ACC112 (cell line): ENCODE measurements around the gene TADA3.

Experiments
- H2AFZ ChIP-seq: fragments of 200-600 bp; sonication (generic); one replicate; pipeline ENCODE4 v1.6.0; 2017; ENCODE audit warnings: antibody characterized with exemption, low read length; ENCODE audit not compliant: unreplicated experiment
- H3K27ac ChIP-seq: fragments of 200-600 bp; sonication (generic); 2 replicates; pipeline ENCODE4 v1.5.1; 2014; ENCODE audit warnings: low read depth, mild to moderate bottlenecking, antibody characterized with exemption, low read length, moderate library complexity
- H3K27me3 ChIP-seq: fragments of 200-600 bp; sonication (generic); 2 replicates; pipeline ENCODE4 v1.6.1; 2014; ENCODE audit warnings: mild to moderate bottlenecking, antibody characterized with exemption, low read length, moderate library complexity, mixed read lengths; ENCODE audit not compliant: insufficient read depth
- H3K36me3 ChIP-seq: fragments of 200-600 bp; sonication (generic); 2 replicates; pipeline ENCODE4 v1.6.1; 2016; ENCODE audit warnings: mild to moderate bottlenecking, antibody characterized with exemption, low read length, moderate library complexity, mixed read lengths; ENCODE audit not compliant: insufficient read depth
- H3K4me1 ChIP-seq: fragments of 200-600 bp; sonication (generic); one replicate; pipeline ENCODE4 v1.6.1; 2016; ENCODE audit warnings: low read length, mixed read lengths; ENCODE audit not compliant: insufficient read depth, unreplicated experiment, control insufficient read depth
- H3K4me3 ChIP-seq: fragments of 200-600 bp; sonication (generic); 2 replicates; pipeline ENCODE4 v1.5.1; 2014; ENCODE audit warnings: mild to moderate bottlenecking, low read depth, low read length
- H3K79me2 ChIP-seq: fragments of 200-600 bp; sonication (generic); one replicate; pipeline ENCODE4 v1.6.0; 2016; ENCODE audit warnings: low read length; ENCODE audit not compliant: control insufficient read depth, unreplicated experiment, insufficient read depth

The TADA3 gene, protein sequence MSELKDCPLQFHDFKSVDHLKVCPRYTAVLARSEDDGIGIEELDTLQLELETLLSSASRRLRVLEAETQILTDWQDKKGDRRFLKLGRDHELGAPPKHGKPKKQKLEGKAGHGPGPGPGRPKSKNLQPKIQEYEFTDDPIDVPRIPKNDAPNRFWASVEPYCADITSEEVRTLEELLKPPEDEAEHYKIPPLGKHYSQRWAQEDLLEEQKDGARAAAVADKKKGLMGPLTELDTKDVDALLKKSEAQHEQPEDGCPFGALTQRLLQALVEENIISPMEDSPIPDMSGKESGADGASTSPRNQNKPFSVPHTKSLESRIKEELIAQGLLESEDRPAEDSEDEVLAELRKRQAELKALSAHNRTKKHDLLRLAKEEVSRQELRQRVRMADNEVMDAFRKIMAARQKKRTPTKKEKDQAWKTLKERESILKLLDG

DNA sequence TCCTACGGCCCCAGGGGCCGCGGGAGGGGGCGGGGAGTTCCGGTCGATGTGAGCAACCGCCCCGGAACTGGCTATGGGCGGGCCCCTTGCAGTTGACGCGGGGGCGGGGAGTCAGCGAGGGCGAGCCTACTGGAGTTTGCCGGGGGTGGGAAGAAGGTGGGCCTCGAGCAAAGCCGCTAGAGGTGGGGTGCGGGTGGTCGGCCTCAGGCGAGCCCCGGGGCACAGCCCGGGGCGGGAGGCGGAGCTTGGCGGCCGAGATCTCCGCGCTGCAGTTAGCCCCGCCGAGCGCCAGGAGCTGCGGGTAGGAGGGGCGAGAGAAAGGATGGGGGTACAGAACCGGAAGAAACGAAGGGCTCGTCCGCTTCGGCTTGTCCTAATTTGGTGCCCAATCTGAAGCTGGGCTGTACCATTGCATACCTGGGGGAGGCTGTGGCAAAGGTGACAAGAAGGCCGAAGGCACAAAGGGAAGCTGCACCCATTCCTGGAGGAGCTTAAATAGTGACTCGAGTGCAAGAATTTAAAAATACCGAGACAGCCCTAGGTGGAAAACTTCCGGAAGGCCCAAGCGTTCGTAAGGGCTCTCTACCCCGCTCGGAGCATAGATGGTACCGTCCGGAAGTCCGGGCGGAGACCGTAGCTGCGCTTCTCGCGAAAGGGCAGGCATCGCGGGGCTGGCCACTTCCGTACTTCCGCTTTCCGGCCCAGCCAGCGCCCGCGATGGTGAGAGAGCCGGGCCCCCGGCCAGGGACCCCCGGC lies at the start of gene TADA3, which contains the start of gene ARPC4:
TADA3 (minus strand) TSS at position 69 of the 756 bp plus-strand sequence. CDS start 1,007 bp downstream, outside the sequence.
ARPC4 (plus strand) TSS at position 678 of the 756 bp plus-strand sequence; CDS start at position 718, 40 bp downstream.
- Histone ChIP-seq H3K4me3 (peak within 1 kb of the TSS; percentile 83), H3K27ac (peak within 1 kb of the TSS; percentile 88), H3K36me3 (peaks cover 7% of the 10 kb centered on the region; the same call in 1 of the 2 replicates), H3K79me2 (peaks cover 49% of the 10 kb centered on the region), H3K27me3 (no peaks in the 10 kb centered on the region), H3K4me1 (peaks cover 17% of the 10 kb centered on the region), H2AFZ (peak within 1 kb of the TSS; percentile 49)

DNA sequence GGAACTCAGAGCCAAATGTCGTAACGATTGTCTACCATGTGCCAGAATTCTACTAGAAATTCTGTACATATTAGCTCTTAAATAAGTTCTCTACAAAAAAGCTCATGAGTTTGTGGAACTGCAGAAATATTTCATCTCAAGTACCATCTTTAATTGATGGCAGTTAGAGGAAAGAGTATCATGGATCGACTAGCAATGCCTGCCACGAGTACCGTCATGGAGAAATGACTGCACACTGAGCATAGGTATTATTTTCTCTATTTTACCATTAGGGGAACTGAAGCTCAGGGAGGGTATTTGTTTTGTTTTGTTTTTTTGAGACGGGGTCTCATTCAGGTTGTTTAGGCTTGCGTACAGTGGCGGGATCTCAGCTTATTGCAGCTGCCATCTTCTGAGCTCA lies 48.7 kb upstream of the TADA3 start:
- H3K4me3 ChIP-seq: no peak overlapping the region
- no peaks in the 10 kb centered on the region for H3K27me3 ChIP-seq
- no peaks in the 10 kb centered on the region for H3K36me3 ChIP-seq
- H3K4me1 ChIP-seq: peaks cover 10% of the 10 kb centered on the region
- H2AFZ ChIP-seq: no peak overlapping the region
- peaks cover 10% of the 10 kb centered on the region for H3K79me2 ChIP-seq
- no peak overlapping the region for H3K27ac ChIP-seq

DNA sequence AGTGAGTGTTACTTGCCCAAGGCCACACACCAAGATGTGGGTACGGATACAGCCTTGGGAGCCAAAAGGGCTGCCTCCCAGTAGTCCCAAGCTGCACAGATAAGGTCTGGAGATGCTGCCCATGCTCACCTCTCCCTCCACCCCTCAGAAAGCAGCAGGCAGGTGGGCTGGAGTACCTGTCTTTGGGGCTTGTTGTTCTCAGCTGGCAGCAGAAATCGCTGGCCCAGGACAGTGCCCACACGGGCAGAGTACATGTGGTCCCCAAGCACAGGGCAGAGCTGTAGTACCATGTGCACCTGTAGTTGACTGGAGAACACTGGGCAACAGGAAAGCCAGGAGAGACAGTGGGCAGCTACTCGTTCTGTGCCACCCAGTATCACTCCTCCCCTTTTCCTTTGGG lies 46.6 kb upstream of the TADA3 start:
- H3K36me3 ChIP-seq: no peaks in the 10 kb centered on the region
- H3K27ac ChIP-seq: no peak overlapping the region
- no peak overlapping the region for H3K4me3 ChIP-seq
- no peaks in the 10 kb centered on the region for H3K27me3 ChIP-seq
- H3K79me2 ChIP-seq: peaks cover 10% of the 10 kb centered on the region
- H2AFZ ChIP-seq: no peak overlapping the region
- peaks cover 6% of the 10 kb centered on the region for H3K4me1 ChIP-seq

DNA sequence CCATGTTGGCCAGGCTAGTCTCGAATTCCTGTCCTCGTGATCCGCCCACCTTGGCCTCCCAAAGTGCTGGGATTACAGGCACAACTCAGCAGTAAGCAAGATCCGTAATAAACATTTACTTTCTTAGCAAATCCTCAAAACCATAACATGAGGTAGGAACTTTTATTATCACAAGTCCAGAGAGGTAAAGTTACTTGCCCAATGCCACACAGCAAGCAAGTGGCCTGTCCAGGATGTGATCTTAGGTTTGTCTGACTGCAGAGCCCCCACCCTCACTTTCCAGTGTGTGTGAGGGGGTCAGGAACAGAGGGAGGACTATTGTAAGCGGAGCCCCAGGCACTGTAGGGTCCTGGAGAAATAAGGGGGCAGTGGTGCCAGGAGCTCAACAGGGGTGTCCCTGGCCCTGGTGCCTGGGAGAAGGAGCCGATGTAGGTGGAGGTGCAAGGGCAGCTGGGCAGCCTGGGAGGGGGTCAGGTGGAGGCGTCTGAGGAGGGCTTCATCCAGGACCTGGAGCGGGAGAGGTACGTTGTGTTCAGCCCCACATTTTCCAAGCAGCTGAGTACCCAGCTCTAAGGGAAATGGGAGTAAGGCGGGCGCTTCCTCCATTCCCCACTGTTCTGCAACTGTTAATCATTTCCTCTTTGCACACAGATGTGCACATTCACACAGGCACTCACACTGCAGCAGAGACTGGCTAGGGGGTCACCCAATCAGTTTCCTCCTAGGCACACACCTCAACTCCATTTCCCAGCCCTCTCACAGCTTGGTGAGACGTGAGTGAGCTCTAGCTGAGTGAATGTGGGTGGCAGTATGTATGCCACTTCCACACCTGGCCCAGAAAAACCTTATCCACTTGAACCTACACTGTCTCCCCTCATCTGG lies 45.7 kb upstream of the TADA3 start:
- no peak overlapping the region for H3K27ac ChIP-seq
- no peak overlapping the region for H3K4me3 ChIP-seq
- no peak overlapping the region for H2AFZ ChIP-seq
- H3K27me3 ChIP-seq: no peaks in the 10 kb centered on the region
- peaks cover 6% of the 10 kb centered on the region for H3K79me2 ChIP-seq
- H3K4me1 ChIP-seq: peaks cover 6% of the 10 kb centered on the region
- H3K36me3 ChIP-seq: no peaks in the 10 kb centered on the region

DNA sequence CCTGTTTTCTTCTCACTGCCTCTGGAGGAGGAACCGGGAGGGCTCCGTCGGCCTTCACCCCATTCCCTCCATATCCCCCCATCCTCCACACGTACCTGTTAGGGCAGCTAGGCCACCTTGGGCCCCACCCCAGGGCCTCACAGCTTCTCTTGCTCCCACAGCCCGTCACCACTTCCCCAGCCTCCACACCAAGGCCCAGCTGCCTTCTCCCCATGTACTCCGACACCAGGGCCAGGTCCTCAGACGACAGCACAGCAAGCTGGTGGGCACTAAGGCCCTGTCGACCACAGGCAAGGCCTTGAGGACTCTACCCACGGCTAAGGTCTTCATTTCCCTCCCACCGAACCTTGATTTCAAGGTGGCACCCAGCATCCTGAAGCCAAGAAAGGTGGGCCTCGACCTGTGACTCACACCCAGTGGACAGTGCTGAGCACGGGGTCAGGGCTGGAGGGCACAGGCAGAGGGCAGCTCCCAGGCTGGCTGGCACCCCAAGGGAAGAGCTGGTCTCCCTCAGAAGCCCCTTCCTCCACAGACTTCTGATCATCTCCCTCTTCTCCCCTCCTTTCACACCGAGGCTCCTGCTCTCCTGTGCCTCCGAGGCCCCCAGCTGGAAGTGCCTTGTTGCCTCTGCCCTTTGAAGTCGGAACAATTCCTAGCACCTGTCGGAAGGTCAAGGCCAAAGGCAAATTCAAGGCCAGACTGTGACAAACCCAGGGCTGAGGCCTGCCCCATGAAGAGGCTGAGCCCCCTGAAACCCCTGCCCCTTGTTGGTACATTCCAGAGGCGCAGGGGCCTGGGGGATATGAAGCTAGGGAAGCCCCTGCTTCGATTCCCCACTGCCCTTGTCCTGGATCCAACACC lies 42.5 kb upstream of the TADA3 start:
- Histone ChIP-seq H3K27me3 (no peaks in the 10 kb centered on the region), H3K27ac (no peak overlapping the region), H3K36me3 (no peaks in the 10 kb centered on the region)

DNA sequence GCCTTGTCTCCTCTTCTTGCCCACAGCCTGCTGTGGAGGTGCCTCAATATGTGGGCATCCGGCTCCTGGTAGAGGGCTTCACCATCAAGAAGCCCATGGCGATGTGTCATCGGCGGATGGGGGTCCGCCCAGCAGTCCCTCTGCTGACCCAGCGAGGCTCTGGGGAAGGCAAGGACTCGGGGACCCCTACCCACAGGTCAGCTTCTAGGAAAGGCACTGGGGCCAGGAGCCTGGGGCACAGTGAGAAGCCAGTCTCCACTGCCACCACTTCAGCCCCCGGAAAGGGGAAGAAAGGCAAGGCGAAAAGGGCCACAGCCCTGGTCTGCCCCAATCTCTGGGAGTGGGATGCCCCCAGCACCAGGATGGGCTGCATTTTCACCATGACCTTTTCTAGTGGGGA lies 40.8 kb upstream of the TADA3 start:
- peaks cover 6% of the 10 kb centered on the region; the same call in 1 of the 2 replicates for H3K36me3 ChIP-seq
- no peak overlapping the region for H2AFZ ChIP-seq
- H3K27ac ChIP-seq: no peak overlapping the region
- no peaks in the 10 kb centered on the region for H3K4me1 ChIP-seq
- no peaks in the 10 kb centered on the region for H3K27me3 ChIP-seq
- H3K79me2 ChIP-seq: no peaks in the 10 kb centered on the region
- no peak overlapping the region for H3K4me3 ChIP-seq

More for the DNA sequence above, 42.5 kb upstream of the TADA3 start:
- no peaks in the 10 kb centered on the region for H3K4me1 ChIP-seq
- no peak overlapping the region for H2AFZ ChIP-seq
- H3K4me3 ChIP-seq: no peak overlapping the region
- no peaks in the 10 kb centered on the region for H3K79me2 ChIP-seq

DNA sequence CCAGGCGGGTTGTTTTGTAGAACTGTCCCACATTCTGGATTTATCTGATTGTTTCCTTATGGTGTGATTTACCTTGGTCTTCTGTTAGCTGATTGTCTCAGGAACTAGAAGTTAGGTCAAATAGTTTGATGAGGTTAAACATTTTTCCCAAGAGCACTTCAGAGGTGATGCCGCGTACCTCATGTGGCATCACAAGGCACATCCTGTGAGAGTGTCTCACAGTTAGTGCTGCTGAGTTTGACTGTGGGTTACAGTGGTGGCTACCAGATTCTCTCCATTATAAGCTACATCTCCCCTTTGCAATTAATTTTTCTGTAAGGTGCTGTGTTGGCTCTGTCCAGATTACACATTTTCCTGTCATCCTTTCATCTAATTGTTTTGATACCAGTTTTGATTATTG lies 39.0 kb upstream of the TADA3 start:
- Histone ChIP-seq H3K36me3 (peaks cover 6% of the 10 kb centered on the region; the same call in 1 of the 2 replicates), H2AFZ (no peak overlapping the region), H3K79me2 (no peaks in the 10 kb centered on the region), H3K27ac (no peak overlapping the region), H3K27me3 (no peaks in the 10 kb centered on the region), H3K4me1 (no peaks in the 10 kb centered on the region), H3K4me3 (no peak overlapping the region)

DNA sequence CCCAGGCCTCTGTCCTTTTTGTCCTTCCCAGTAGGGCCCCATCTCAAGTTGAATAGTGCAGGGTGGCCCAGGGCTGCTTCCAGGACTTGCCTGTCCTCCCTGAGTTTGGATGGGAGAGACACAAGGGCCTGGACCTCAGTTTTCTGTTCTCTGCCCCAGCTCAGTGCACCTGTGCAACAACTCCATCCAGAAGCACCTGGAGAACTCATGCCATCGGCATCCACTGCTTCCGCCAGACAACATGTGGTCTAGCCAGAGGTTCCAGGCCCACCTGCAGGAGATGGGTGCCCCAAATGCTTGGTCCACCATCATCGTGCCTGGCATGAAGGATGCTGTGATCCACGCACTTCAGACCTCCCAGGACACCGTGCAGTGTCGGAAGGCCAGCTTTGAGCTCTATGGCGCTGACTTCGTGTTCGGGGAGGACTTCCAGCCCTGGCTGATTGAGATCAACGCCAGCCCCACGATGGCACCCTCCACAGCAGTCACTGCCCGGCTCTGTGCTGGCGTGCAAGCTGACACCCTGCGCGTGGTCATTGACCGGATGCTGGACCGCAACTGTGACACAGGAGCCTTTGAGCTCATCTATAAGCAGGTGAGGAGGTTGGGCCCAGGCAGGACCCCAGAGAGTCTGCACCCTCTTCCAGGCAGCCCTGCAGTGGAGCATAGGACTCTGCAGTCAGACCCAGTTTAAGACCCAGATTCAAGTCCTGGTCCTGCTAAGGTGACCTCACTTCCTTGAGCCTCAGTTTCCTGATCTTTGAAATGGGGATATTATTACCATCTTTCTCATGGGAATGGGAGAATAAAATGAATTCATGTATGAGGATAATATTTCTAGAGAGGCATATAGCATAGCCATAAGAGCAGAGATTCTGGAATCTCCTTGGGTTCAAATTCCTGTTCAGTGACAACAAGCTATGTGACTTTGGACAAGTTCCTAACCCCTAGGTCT lies 36.8 kb upstream of the TADA3 start:
- Histone ChIP-seq H3K27me3 (no peaks in the 10 kb centered on the region), H3K4me3 (no peak overlapping the region), H3K4me1 (no peaks in the 10 kb centered on the region), H3K27ac (no peak overlapping the region), H3K79me2 (no peaks in the 10 kb centered on the region), H2AFZ (no peak overlapping the region), H3K36me3 (peaks cover 6% of the 10 kb centered on the region; the same call in 1 of the 2 replicates)
